ENCODE data around the gene FOXP1. TPM values are rescaled to one million over a fixed set of nuclear protein-coding genes. Genes with fewer than 3 reads are reported as not detected.

FOXP1 gene
- total and polyA plus RNA-seq, 8 donors, result 13.4 to 74.1 (median 44.1) TPM

DNA sequence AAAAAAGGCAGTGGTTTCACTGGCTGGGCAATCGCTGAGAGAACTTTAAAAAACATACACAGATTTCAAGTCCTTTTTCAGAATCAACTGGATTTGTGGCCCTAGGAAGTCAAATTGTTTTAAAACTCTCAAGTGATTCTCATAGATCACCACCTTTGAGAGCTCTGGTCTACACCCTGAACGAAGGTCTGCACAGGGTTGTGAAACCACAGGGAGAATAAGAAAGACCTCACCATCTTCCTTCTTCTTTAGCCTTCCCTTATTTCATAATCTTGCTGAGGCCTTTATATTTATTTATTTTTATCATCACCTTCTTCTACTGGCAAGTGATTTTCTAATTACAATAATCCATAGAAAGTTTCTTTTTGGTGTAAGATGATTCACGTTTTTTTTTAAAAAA is 58.1 kb downstream of the FOXP1 start:
- no peak for ATAC-seq
- FAIRE-seq, result no peak
- Histone ChIP-seq H3K27me3 (no peaks in the 10 kb centered on the region), H3K9me3 (no peaks in the 10 kb centered on the region), H3K27ac (no peak overlapping the region), H3K36me3 (no peaks in the 10 kb centered on the region), H3K4me1 (no peaks in the 10 kb centered on the region), H3K4me3 (no peak overlapping the region)
- intact Hi-C loops (cut with DNase I), result no loop called here
- TF ChIP-seq, protein P1, sequence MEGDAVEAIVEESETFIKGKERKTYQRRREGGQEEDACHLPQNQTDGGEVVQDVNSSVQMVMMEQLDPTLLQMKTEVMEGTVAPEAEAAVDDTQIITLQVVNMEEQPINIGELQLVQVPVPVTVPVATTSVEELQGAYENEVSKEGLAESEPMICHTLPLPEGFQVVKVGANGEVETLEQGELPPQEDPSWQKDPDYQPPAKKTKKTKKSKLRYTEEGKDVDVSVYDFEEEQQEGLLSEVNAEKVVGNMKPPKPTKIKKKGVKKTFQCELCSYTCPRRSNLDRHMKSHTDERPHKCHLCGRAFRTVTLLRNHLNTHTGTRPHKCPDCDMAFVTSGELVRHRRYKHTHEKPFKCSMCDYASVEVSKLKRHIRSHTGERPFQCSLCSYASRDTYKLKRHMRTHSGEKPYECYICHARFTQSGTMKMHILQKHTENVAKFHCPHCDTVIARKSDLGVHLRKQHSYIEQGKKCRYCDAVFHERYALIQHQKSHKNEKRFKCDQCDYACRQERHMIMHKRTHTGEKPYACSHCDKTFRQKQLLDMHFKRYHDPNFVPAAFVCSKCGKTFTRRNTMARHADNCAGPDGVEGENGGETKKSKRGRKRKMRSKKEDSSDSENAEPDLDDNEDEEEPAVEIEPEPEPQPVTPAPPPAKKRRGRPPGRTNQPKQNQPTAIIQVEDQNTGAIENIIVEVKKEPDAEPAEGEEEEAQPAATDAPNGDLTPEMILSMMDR (IDR thresholded peaks at IDR 0.05), result no peak
- no peak for DNase-seq
- 84 to 89% methylated on average over 3 of the region's 3 CpGs for WGBS, 2 donors

DNA sequence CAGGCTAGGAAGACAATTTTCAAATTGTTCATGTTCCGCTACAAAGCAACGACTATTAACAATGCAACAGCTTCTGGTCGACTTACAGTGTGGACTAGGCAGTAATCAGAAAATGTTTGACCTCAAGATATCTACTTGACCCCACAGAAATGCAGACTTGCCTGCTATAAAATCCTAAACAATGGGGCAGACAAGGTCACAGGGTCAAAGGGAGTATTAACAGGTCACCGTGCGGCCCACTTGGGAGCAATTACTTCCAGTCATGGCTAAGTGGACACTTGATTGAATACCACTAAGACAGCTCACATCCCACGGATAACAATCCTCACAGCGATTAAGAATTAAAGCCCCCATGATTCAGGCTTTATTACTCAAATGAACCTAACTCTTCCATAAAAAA is 58.9 kb downstream of the FOXP1 start:
- intact Hi-C loops (cut with DNase I), result no loop called here
- no peaks in the 10 kb centered on the region for H3K36me3 ChIP-seq
- H3K4me1 ChIP-seq, result no peaks in the 10 kb centered on the region
- ATAC-seq (no peak), FAIRE-seq (no peak), DNase-seq (no peak)
- WGBS, 2 donors, result 68 to 69% methylated on average over 7 of the region's 7 CpGs
- TF ChIP-seq, protein P1 (IDR thresholded peaks at IDR 0.05), result no peak
- no peak overlapping the region for H3K27ac ChIP-seq
- H3K4me3 ChIP-seq, result no peak overlapping the region
- H3K9me3 ChIP-seq, result no peaks in the 10 kb centered on the region
- no peaks in the 10 kb centered on the region for H3K27me3 ChIP-seq

DNA sequence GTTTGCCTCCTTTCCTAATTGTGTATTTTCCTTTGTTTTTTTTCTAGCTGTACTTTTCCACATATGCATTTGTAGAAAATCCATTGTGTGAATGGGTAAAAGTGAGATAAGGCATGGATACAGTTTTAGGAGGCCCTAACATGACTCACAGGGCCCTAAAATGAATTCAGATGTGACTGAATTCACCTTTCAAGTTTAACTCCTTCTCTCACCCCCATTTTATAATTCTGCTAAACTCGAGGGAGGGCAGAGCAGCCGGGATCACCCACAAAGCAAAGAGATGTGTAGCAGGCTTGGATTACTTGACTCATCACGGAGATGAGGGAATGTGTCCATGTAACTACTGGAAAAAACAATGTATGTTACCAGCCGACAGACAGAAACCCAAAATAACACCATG is 59.9 kb downstream of the FOXP1 start:
- WGBS, 2 donors, result 92 to 96% methylated on average over 4 of the region's 4 CpGs
- H3K36me3 ChIP-seq, result no peaks in the 10 kb centered on the region
- no peaks in the 10 kb centered on the region for H3K27me3 ChIP-seq
- FAIRE-seq, result no peak
- no peaks in the 10 kb centered on the region for H3K4me1 ChIP-seq
- H3K27ac ChIP-seq, result no peak overlapping the region
- intact Hi-C loops (cut with DNase I), result no loop called here
- ATAC-seq, result no peak
- no peak overlapping the region for H3K4me3 ChIP-seq
- TF ChIP-seq, protein P1 (IDR thresholded peaks at IDR 0.05), result no peak
- no peak for DNase-seq
- no peaks in the 10 kb centered on the region for H3K9me3 ChIP-seq

DNA sequence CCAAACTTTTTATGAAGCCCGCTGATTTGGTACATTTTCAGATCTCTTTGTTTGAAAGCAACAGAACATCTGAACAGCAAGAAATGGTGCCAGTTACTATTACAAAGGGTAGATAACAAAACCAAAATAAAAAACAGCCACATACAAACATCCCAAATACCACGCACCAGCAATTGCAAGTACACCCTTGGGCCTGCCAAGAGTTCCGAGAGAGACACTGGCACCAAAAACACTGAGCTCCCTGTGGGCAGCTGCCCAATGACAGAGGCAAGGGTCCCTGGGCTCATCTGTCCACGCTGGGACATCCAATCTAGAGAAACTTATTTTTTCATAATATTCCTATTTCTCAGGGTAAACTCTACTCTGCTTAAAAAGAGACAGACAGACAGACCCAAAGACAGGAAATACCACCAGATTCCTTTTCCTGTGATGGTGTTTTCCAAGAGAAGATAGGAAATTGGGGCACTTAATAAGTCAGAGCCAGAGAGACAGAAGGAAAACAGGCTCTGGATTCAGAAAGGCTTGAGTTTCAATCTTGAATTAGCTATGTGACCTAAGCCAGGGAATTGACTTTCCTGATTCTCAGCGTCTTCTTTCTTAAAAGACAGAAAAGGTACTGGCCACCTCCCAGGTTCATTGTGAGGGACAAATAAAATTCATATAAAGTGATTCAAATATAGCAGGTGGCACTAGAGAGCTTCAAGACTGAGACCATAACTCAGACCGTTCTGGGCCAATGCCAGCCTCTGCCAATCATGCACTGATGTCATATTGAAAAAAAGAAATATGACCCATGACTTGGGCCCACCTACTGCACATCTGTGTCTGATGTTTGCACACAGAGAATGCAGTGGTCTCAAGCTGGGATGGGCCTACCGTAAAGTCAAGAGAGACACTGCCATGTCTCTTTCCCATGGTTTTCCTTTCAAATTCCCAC is 61.3 kb downstream of the FOXP1 start:
- 94% methylated on average over 7 of the region's 7 CpGs for WGBS, 2 donors
- FAIRE-seq (no peak), ATAC-seq (no peak), DNase-seq (peak in 1 of 6 donors; percentile 19)
- H3K27me3 ChIP-seq, result no peaks in the 10 kb centered on the region
- H3K4me3 ChIP-seq, result no peak overlapping the region
- intact Hi-C loops (cut with DNase I), result no loop called here
- H3K9me3 ChIP-seq, result no peaks in the 10 kb centered on the region
- H3K4me1 ChIP-seq, result no peaks in the 10 kb centered on the region
- H3K27ac ChIP-seq, result no peak overlapping the region
- no peaks in the 10 kb centered on the region for H3K36me3 ChIP-seq
- TF ChIP-seq, protein P1 (IDR thresholded peaks at IDR 0.05), result no peak

DNA sequence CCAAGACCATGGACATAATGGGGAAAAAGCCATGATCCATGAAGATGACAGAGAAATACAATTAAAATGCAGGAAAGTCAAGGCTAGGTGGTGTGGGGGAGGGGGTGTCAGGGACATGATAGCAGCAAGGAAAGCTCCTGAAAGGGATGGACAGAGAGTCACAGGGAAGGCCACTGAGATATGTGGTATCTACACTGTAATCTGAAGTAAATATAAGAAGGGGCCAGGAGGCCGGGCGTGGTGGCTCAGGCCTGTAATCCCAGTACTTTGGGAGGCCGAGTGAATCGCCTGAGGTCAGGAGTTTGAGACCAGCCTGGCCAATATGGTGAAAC is 62.5 kb downstream of the FOXP1 start:
- Histone ChIP-seq H3K9me3 (no peaks in the 10 kb centered on the region), H3K27ac (no peak overlapping the region), H3K4me3 (no peak overlapping the region), H3K27me3 (no peaks in the 10 kb centered on the region), H3K36me3 (no peaks in the 10 kb centered on the region), H3K4me1 (peaks cover 0 to under 1% (median 0%) of the 10 kb centered on the region in 3 donors)
- intact Hi-C loops (cut with DNase I), result no loop called here
- no peak for DNase-seq
- ATAC-seq, result no peak
- no peak for FAIRE-seq
- TF ChIP-seq, protein P1 (IDR thresholded peaks at IDR 0.05), result no peak
- WGBS, 2 donors, result 95 to 98% methylated on average over 4 of the region's 4 CpGs
